ENCODE measurements around the gene MAJIN. TPM values are rescaled to one million over a fixed set of nuclear protein-coding genes. Genes with fewer than 3 reads are reported as not detected.

The MAJIN gene
- total RNA-seq, 2 donors from 2014 or later = 7.4 TPM; not detected in 1

DNA sequence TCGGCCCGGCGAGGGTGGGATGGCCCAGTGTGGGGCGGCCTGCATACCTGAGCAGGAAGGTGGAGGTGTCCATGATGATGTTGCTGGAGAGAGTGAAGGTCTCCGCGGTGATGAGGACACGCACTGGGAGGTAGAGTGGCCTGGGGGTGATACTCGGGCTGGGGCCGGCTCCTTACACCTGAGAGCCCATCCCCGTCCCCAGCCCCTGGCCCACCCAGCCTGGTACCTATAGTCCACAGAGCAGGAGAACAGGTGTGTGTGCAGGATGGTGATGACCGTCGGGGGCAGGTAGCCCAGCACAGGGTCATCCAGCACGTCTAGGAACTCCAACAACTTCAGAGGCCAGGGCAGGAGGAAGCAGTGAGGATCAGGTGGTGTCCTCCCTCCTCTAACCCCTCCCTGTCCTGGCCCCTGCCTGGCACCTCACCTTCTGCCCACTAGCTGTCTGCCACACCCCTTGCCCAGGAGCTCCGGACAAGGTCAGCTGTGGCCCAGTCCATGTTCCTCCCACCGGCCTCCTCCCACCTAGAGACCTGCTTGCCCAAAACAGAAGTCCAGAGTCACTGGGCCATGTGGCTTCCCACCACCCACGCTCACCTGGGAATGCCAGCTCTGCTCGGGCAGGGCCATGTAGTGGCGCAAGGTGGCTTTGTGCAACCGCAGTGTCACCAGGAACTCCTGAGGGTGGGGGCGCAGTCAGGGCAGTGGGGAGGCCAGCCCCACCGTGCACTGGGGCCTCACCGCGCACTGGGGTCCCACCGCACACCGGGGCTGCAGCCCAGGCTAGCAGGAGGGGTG, 66.2 kb downstream of the MAJIN start:
- intact Hi-C loops (cut with DNase I) = no loop called here
- Histone ChIP-seq H3K9me3 (no peaks in the 10 kb centered on the region), H3K27ac (no peak overlapping the region), H3K4me1 (replicated peaks) (no peaks in the 10 kb centered on the region), H3K36me3 (peaks cover 38 to 69% of the 10 kb centered on the region in 2 donors), H3K27me3 (replicated peaks; ENCODE audit: insufficient read depth) (no peaks in the 10 kb centered on the region), H3K4me3 (no peak overlapping the region)
- WGBS = 89% methylated on average over 21 of the region's 25 CpGs
- DNase-seq (ENCODE audit: low spot score) = no peak
- no peak for TF ChIP-seq CTCF (IDR thresholded peaks at IDR 0.05)
- TF ChIP-seq POLR2A (IDR thresholded peaks at IDR 0.05) = no peak
- no peak for TF ChIP-seq POLR2AphosphoS5 (IDR thresholded peaks at IDR 0.05)

- Histone ChIP-seq H3K27me3 (replicated peaks; ENCODE audit: insufficient read depth) (no peaks in the 10 kb centered on the region), H3K9me3 (no peaks in the 10 kb centered on the region), H3K4me3 (no peak overlapping the region), H3K4me1 (replicated peaks) (no peaks in the 10 kb centered on the region), H3K36me3 (peaks cover 28 to 47% of the 10 kb centered on the region in 2 donors), H3K27ac (no peak overlapping the region)
- intact Hi-C loops (cut with DNase I) = no loop called here
- TF ChIP-seq POLR2A (IDR thresholded peaks at IDR 0.05) (no peak), CTCF (IDR thresholded peaks at IDR 0.05) (no peak), POLR2AphosphoS5 (IDR thresholded peaks at IDR 0.05) (no peak)
- WGBS = 96% methylated on average over 16 of the region's 23 CpGs
- no peak for DNase-seq (ENCODE audit: low spot score)
These were observed 68.5 kb downstream of the MAJIN start for GRCh38 chr11:64903291-64903833.

DNA sequence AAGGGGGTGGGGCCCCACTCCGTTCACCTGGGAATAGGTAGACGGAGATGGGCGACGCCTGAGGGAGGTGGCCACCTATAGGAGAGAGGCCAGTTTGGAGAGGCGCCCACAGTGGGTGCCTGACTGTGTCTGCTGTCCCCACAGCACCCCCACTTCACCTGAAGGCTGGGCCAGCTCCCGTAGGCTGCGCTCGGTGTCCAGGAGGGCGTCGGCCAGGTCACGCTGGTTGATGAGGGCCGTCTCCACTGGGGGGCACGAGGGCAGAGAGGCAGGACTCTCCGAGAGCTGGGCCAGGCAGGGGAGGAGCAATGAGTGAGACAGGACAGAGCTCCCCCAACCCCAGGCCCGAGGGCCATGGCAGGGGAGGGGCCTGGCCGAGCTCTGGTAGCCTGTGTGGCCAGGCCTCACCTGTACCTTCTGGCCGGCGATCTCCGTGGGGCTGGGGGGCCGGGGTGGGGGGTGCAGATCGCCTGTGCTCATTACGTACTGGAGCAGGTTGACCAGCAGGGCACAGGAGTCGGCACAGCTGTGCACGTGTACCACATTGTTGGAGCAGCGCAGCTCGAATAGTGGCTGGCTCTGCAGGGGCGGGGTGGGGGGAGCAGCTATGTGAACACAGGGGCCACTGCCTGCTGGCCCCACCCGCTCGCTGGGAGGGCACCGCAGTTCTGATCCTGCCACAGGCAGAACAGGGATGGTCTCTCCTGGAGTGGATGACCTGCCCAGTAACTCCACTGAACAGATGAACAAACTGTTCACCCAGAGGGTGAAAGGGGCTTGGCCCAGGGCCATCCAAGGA, 69.6 kb downstream of the MAJIN start:
- WGBS = 81% methylated on average over 28 of the region's 30 CpGs
- Histone ChIP-seq H3K27ac (no peak overlapping the region), H3K9me3 (no peaks in the 10 kb centered on the region), H3K27me3 (replicated peaks; ENCODE audit: insufficient read depth) (no peaks in the 10 kb centered on the region), H3K4me3 (no peak overlapping the region), H3K4me1 (replicated peaks) (no peaks in the 10 kb centered on the region), H3K36me3 (peaks cover 25 to 40% of the 10 kb centered on the region in 2 donors)
- no peak for DNase-seq (ENCODE audit: low spot score)
- intact Hi-C loops (cut with DNase I) = no loop called here
- TF ChIP-seq POLR2A (IDR thresholded peaks at IDR 0.05) (no peak), CTCF (IDR thresholded peaks at IDR 0.05) (no peak), POLR2AphosphoS5 (IDR thresholded peaks at IDR 0.05) (no peak)

DNA sequence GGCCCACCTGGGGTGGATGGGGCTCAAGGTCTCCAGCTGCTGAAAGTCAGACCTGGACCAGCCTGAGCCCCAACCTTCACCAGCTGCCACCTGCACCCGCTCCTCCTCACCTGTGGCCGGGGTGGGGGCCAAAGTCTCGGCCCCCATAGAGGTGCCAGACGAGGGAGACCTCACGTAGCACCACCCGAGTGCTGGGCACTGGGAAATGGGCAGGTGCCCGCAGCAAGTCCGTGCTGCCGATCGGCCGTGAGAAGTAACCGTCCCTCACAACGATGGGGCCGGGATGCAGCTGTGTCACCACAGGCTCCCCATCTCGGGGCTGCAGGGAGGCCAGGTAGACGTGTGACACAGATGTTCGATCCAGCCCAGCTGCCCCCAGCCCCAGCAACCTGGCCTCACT, 71.1 kb downstream of the MAJIN start:
- H3K36me3 ChIP-seq = peaks cover 19 to 27% of the 10 kb centered on the region in 2 donors
- intact Hi-C loops (cut with DNase I) = no loop called here
- WGBS = 94% methylated on average over 17 of the region's 17 CpGs
- no peaks in the 10 kb centered on the region for H3K27me3 ChIP-seq (replicated peaks; ENCODE audit: insufficient read depth)
- TF ChIP-seq POLR2AphosphoS5 (IDR thresholded peaks at IDR 0.05) = no peak
- H3K4me3 ChIP-seq = no peak overlapping the region
- H3K4me1 ChIP-seq (replicated peaks) = no peaks in the 10 kb centered on the region
- no peak for DNase-seq (ENCODE audit: low spot score)
- H3K9me3 ChIP-seq = no peaks in the 10 kb centered on the region
- H3K27ac ChIP-seq = no peak overlapping the region

GRCh38 chr11:64900263-64900678, 71.6 kb downstream of the MAJIN start:
- WGBS = 79% methylated on average over 14 of the region's 14 CpGs
- no peak for DNase-seq (ENCODE audit: low spot score)
- Histone ChIP-seq H3K36me3 (peaks cover 14 to 22% of the 10 kb centered on the region in 2 donors), H3K4me3 (no peak overlapping the region), H3K27ac (no peak overlapping the region), H3K27me3 (replicated peaks; ENCODE audit: insufficient read depth) (no peaks in the 10 kb centered on the region), H3K9me3 (no peaks in the 10 kb centered on the region), H3K4me1 (replicated peaks) (no peaks in the 10 kb centered on the region)
- no peak for TF ChIP-seq POLR2AphosphoS5 (IDR thresholded peaks at IDR 0.05)
- no peak for TF ChIP-seq POLR2A (IDR thresholded peaks at IDR 0.05)
- TF ChIP-seq CTCF (IDR thresholded peaks at IDR 0.05) = no peak
- intact Hi-C loops (cut with DNase I) = no loop called here

Measured in prostate gland (tissue), 2 donors.